GM19468 (cell line): ENCODE data around the gene ARHGAP30.

Experiments
- ATAC-seq: cut with Tn5 transposase; IDR thresholded peaks from one replicate; pipeline ENCODE4 v1.9.1; 2021; ENCODE audit warnings: mild to moderate bottlenecking, moderate library complexity, moderate number of reproducible peaks; ENCODE audit not compliant: unreplicated experiment; ENCODE audit errors: extremely low read depth

Gene ARHGAP30

GRCh38 chr1:161091796-161092507 is 22.3 kb upstream of the ARHGAP30 start:
- no peak for ATAC-seq

DNA sequence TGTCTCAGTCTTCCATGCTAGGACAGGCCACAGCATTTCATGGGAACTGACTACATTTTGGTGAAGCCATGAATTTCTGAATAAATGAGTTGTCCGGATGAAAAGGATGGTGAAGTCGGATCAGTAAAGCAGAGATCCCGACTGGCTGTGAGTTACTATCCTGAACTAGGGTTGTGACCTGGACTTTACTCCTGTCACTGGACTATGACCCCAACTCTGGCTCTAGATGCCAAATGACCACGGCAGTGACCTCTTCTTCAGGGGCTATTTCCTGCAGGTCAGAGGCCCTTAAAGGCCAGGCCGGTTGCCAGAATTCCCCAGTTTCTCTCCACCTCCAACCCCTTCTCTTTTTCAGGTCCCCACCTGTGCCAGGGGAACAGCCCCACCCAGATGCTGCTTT is 21.4 kb upstream of the ARHGAP30 start:
- no peak for ATAC-seq

DNA sequence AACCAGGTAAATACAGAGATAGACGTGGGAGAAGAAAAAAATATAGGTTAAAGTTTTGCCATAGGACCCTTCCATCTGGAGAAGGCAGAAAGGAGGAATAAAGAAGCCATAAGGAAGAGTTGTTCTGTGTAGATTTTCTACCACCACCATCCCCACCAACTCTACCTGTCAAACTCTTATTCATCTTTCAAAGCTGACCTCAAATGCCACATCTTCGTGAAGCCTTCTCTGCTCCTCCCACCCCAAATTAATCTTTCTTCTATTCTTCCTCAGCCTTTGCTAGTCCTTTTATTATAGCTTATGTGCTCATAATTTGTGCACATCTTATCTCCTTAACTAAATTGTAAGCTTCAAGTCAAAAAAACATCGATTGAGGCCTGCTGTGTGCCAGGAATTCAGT is 20.9 kb upstream of the ARHGAP30 start:
- no peak for ATAC-seq

DNA sequence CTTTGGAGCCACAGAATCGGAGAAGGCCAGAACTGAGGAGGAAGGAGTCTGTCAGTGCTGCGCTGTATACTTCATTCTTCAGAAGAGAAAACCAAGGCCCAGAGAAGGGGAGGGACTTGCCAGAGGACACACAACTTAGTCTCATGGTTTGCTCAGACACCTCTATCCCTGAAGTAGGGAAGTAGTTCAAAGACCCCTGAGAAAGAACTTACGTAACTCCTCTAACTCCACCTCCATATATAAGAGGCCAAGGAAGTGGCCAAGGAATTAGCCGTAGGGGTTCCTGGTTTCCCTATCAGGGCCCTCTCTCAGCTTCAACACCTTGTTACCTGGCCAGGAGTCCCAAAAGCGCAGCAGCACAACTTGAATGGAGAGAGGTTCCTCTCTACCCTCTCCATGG is 20.2 kb upstream of the ARHGAP30 start:
- no peak for ATAC-seq

DNA sequence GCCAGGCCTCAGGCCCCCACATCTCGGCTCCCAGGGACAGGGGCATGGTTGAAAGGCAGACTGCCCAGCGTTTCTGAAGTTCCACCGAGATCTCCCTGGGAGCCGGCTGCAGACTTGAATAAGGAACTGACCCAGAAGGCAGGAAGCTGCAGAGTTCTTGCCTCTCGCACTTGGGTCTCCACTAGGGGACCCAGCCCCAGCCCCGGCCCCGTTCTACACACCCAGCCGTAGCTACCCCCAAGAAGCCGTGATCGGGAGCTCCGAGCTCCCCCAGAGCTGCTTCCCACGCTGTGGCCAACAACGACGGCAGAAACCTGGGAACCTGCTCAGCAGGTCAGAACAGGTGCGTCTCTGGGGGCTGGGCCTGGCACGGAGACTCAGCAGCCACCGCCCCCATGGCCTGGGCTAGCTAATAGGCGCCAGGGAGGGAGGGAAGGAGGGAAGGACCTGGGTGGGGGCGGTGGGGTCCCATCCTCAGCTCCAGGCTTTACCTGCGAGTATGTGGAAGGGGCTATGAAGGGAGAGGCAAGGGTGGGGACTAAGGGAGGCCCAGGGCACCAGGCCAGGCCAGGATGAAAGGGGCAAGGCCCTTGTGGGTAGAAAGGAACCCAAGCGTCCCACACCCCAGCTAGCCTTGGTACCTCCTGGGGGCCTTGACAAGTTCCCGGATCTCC is 19.7 kb upstream of the ARHGAP30 start, which contains the start of gene NECTIN4:
Gene NECTIN4 (minus strand): TSS at position 308 of the 674 bp plus-strand sequence. CDS start 262 bp downstream, at position 46.
- no peak for ATAC-seq

- no peak for ATAC-seq
Observed at GRCh38 chr1:161088587-161089110, 19.0 kb upstream of the ARHGAP30 start.

GRCh38 chr1:161086457-161086856 is 16.8 kb upstream of the ARHGAP30 start:
- ATAC-seq = no peak

- ATAC-seq = no peak
Observed at GRCh38 chr1:161085165-161085564, 15.5 kb upstream of the ARHGAP30 start.

DNA sequence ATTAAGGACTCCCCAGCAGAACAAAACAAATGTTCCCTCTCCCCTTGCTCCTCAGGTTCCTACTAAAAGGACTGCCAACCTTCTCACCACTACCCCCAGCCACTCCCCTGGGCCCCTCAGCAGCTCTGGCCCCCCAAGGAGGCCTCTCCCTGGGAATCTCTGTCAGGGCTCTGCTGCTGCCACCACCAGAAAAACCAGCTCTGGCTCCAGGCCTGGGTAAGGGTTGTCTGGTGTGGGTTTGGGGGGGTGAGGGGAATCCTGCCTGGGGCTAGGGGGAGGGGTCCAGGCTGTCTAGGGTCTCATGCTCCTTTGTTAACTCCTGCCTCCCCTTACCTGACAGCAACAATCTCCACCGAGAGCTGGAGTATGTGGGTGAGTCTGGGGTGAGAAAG is 14.9 kb upstream of the ARHGAP30 start:
- no peak for ATAC-seq

- ATAC-seq = no peak
Observed at GRCh38 chr1:161083748-161084596, 14.3 kb upstream of the ARHGAP30 start.

- ATAC-seq = no peak
Observed at GRCh38 chr1:161082996-161083747, 13.5 kb upstream of the ARHGAP30 start.

GRCh38 chr1:161082483-161082882 is 12.8 kb upstream of the ARHGAP30 start:
- ATAC-seq = no peak

DNA sequence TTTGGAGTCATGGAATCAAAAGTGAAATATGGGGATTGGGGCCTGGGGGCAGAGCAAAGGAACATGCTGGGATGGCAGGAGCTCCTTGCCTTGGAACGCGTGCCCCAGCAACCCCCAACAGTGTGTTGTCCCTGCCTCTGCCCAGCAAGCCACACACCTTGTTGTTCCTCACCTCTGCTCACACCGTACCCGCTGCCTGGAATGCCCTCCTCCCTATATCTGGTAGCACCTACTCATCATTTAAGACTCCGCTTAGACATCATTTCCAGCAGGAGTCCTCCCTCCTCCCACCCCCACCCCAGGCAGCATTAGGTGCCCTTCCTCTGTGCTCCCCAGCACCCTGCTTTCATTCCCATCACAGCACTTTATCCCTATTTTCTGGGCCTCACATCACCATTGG is 11.8 kb upstream of the ARHGAP30 start:
- no peak for ATAC-seq

GRCh38 chr1:161080441-161081405 is 11.0 kb upstream of the ARHGAP30 start:
- no peak for ATAC-seq

GRCh38 chr1:161079436-161080110 is 9.9 kb upstream of the ARHGAP30 start:
- ATAC-seq = no peak

DNA sequence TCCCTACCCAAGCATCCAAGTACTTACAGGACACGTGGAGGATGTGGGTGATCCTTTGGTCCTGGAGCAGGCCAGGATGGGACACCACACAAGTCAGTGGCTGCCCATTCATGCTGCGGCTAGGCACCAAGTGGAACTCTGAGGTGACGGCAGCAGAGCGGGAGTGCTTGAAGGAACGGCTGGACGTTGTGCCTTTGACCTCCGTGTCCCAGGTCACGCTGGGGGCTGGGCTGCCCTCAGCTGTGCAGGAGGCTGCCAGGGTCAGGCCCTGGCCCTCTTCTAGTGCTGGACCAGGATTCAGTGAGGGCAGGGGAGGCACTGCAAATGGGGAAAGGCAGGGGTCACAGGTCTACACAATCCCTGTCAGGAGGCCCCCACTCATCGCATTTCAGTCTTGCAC is 7.7 kb upstream of the ARHGAP30 start:
- no peak for ATAC-seq

DNA sequence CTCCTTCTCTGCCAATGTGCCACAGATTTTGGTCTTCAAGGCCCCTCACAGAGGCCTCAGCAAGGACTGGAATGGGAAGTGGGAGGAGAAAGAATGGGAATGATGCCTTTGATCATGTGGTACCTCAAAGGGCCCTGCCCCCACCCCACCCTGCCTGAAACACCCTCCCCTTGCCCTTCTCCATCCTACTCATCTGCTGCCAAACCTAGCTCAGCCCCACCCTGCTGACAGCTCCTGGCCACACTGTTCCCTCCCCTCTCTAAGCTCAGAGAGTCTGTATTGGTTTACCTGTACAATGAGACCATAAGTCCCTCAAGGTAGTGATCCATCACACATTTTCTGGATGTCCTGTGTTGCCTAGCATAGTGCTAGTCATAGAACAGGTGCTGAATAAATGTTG is 6.7 kb upstream of the ARHGAP30 start:
- ATAC-seq = no peak

- no peak for ATAC-seq
Observed at GRCh38 chr1:161074676-161075368, 5.1 kb upstream of the ARHGAP30 start.
